Endodermal cell (in vitro differentiated cells): ENCODE data around the gene FCRLA. TPM values are rescaled to one million over a fixed set of nuclear protein-coding genes. Genes with fewer than 3 reads are reported as not detected.

Experiments used
- DNase-seq: peaks from one replicate; pipeline ENCODE4 v3.0.0-alpha.2; 2017
- H3K27ac ChIP-seq: 2 replicates; pipeline ENCODE4 v1.5.1; 2013; ENCODE audit warnings: mild to moderate bottlenecking, low read depth, low read length, moderate library complexity
- H3K27me3 ChIP-seq: 2 replicates; pipeline ENCODE4 v1.6.1; 2013; ENCODE audit warnings: mild to moderate bottlenecking, low read length, moderate library complexity; ENCODE audit not compliant: insufficient read depth, control insufficient read depth, poor library complexity, severe bottlenecking
- H3K36me3 ChIP-seq: 2 replicates; pipeline ENCODE4 v1.7.0; 2013; ENCODE audit warnings: mild to moderate bottlenecking, low read length, moderate library complexity; ENCODE audit not compliant: control insufficient read depth, insufficient read depth
- H3K4me1 ChIP-seq: one replicate; pipeline ENCODE4 v1.7.0; 2013; ENCODE audit warnings: low read length; ENCODE audit not compliant: control insufficient read depth, insufficient read depth
- H3K4me3 ChIP-seq: 2 replicates; pipeline ENCODE4 v1.5.1; 2013; ENCODE audit warnings: mild to moderate bottlenecking, low read length, moderate library complexity
- H3K9ac ChIP-seq: 2 replicates; pipeline ENCODE4 v1.6.1; 2013; ENCODE audit warnings: mild to moderate bottlenecking, low read length, moderate library complexity; ENCODE audit not compliant: poor library complexity, severe bottlenecking; ENCODE audit errors: extremely low read depth
- H3K9me3 ChIP-seq: 2 replicates; pipeline ENCODE4 v1.6.1; 2013; ENCODE audit warnings: mild to moderate bottlenecking, low read length, moderate library complexity; ENCODE audit not compliant: control insufficient read depth
- H3K27ac Mint-ChIP-seq: 2 replicates; pipeline ENCODE4 v1.8.0; 2020; ENCODE audit warnings: mixed read lengths
- H3K27me3 Mint-ChIP-seq: 2 replicates; pipeline ENCODE4 v1.8.0; 2021; ENCODE audit warnings: mild to moderate bottlenecking, mixed read lengths; ENCODE audit not compliant: insufficient read depth
- H3K36me3 Mint-ChIP-seq: 2 replicates; pipeline ENCODE4 v1.8.0; 2020; ENCODE audit warnings: low read depth, mixed read lengths
- H3K4me1 Mint-ChIP-seq: 2 replicates; pipeline ENCODE4 v1.8.0; 2020; ENCODE audit warnings: mixed read lengths
- H3K4me3 Mint-ChIP-seq: 2 replicates; pipeline ENCODE4 v1.8.0; 2020; ENCODE audit warnings: mild to moderate bottlenecking, moderate library complexity, mixed read lengths
- H3K9me3 Mint-ChIP-seq: 2 replicates; pipeline ENCODE4 v1.8.0; 2020; ENCODE audit warnings: mild to moderate bottlenecking, mixed read lengths
- WGBS, 2 experiments: methylation state at CpG; one replicate each; pipeline versions ENCODE4 v1.1.5 to v1.1.7; 2013; ENCODE audit warnings: missing lambda C conversion rate in 2 of 2, mixed read lengths in 1 of 2; ENCODE audit not compliant: insufficient coverage in 1 of 2, insufficient read length in 1 of 2; 5-methylcytosine and 5-hydroxymethylcytosine counted together
- total RNA-seq, 2 donors: library from RNA; stranded (reverse); fragmentation: NEBNext Ultra II Directional in 1 of 2; extraction: Animal tissue kit (Norgen Biotek cat#: 25700) in 1 of 2; gene quantifications; 2 replicates in 1 of 2; 3 replicates in 1 of 2; pipeline ENCODE4 v1.2.1, GENCODE V29; 2021
- TF ChIP-seq, protein P1 (sequence below): fragments of 200-600 bp; sonication (generic); conservative IDR thresholded peaks from 2 replicates; pipeline ENCODE4 v1.5.0; 2021; ENCODE audit warnings: antibody characterized with exemption, mild to moderate bottlenecking

The FCRLA gene
- total RNA-seq, 2 donors from 2014 or later, result not detected

DNA sequence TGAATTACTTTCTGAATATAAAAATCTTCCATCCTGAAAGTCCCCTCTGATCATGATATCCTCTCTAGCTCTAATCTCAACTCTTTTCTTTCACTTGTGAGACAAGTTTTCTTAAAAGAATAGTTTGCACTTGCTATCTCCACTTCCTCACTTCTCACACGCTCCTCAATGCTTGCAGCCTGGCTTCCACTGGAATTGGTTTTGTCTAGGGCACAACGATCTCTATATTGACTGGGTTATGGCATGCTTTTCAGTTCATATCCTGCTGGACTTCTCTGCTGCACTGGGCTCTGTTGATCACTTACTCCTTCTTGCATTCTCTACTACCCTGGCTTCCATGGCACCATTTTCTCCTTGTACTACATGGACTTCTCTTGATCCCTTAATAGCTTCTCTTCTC, 474 bp downstream of the FCRLA start:
- no peak overlapping the region for H3K9ac ChIP-seq
- H3K4me3 ChIP-seq, result no peak overlapping the region
- Mint-ChIP-seq H3K27me3 (peaks cover 12% of the 10 kb centered on the region), H3K4me1 (no peaks in the 10 kb centered on the region), H3K27ac (no peak overlapping the region), H3K4me3 (no peak overlapping the region), H3K9me3 (no peaks in the 10 kb centered on the region), H3K36me3 (no peaks in the 10 kb centered on the region)
- TF ChIP-seq, protein P1, sequence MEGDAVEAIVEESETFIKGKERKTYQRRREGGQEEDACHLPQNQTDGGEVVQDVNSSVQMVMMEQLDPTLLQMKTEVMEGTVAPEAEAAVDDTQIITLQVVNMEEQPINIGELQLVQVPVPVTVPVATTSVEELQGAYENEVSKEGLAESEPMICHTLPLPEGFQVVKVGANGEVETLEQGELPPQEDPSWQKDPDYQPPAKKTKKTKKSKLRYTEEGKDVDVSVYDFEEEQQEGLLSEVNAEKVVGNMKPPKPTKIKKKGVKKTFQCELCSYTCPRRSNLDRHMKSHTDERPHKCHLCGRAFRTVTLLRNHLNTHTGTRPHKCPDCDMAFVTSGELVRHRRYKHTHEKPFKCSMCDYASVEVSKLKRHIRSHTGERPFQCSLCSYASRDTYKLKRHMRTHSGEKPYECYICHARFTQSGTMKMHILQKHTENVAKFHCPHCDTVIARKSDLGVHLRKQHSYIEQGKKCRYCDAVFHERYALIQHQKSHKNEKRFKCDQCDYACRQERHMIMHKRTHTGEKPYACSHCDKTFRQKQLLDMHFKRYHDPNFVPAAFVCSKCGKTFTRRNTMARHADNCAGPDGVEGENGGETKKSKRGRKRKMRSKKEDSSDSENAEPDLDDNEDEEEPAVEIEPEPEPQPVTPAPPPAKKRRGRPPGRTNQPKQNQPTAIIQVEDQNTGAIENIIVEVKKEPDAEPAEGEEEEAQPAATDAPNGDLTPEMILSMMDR, result no peak
- no peak overlapping the region for H3K27ac ChIP-seq
- H3K4me1 ChIP-seq, result no peaks in the 10 kb centered on the region
- no peaks in the 10 kb centered on the region for H3K36me3 ChIP-seq
- H3K27me3 ChIP-seq, result no peaks in the 10 kb centered on the region
- DNase-seq, result no peak
- H3K9me3 ChIP-seq, result no peaks in the 10 kb centered on the region
- WGBS, 2 experiments, result 86 to 95% methylated on average over 2 of the region's 2 CpGs

DNA sequence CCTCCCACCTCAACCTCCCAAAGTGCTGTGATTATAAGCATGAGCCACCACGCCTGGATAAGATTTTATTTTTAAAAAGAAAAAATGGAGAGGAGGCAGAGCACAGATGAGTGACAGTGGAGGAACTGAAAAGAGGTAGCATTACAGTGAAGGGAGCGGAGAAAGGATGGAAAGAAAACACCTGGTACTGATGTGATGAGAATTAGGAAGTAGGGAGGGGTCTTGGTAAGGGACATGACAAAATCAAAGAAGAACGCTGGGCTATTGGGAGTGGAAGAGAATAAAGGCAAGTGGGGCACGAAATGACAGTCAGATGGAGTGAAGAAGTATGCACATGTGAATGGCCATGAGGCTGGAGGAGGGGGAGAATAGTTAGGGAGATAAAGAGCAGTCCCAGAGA, 2.3 kb downstream of the FCRLA start:
- Mint-ChIP-seq H3K9me3 (no peaks in the 10 kb centered on the region), H3K27ac (no peak overlapping the region), H3K4me3 (no peak overlapping the region), H3K36me3 (no peaks in the 10 kb centered on the region), H3K4me1 (no peaks in the 10 kb centered on the region), H3K27me3 (peaks cover 12% of the 10 kb centered on the region)
- Histone ChIP-seq H3K4me1 (no peaks in the 10 kb centered on the region), H3K9ac (no peak overlapping the region), H3K36me3 (no peaks in the 10 kb centered on the region), H3K27ac (no peak overlapping the region), H3K27me3 (no peaks in the 10 kb centered on the region), H3K4me3 (no peak overlapping the region), H3K9me3 (no peaks in the 10 kb centered on the region)
- TF ChIP-seq, protein P1, result no peak
- 85 to 87% methylated on average over 4 of the region's 4 CpGs for WGBS, 2 experiments
- DNase-seq, result no peak

DNA sequence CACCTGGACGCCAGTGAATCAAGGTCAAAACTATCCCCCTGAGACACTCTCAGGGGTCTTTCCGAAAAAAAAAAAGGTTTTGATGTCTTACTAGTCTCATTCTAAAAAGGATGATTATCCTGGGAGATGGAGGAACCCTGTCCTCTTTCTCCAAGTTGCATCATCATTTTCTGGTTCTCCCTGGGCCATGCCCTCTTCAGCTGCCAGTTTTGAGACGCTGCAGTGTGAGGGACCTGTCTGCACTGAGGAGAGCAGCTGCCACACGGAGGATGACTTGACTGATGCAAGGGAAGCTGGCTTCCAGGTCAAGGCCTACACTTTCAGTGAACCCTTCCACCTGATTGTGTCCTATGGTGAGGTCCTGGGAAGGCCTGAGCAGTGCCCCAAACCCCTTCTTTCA, 3.5 kb downstream of the FCRLA start:
- Histone ChIP-seq H3K9ac (no peak overlapping the region), H3K27me3 (peaks cover 4% of the 10 kb centered on the region), H3K36me3 (no peaks in the 10 kb centered on the region), H3K9me3 (no peaks in the 10 kb centered on the region), H3K4me3 (no peak overlapping the region), H3K4me1 (no peaks in the 10 kb centered on the region), H3K27ac (no peak overlapping the region)
- TF ChIP-seq, protein P1, result no peak
- H3K27me3 Mint-ChIP-seq, result peaks cover 15% of the 10 kb centered on the region
- no peak overlapping the region for H3K27ac Mint-ChIP-seq
- DNase-seq, result no peak
- no peaks in the 10 kb centered on the region for H3K9me3 Mint-ChIP-seq
- no peaks in the 10 kb centered on the region for H3K4me1 Mint-ChIP-seq
- no peak overlapping the region for H3K4me3 Mint-ChIP-seq
- 84 to 100% methylated on average over 2 to 4 of the region's 4 CpGs for WGBS, 2 experiments
- H3K36me3 Mint-ChIP-seq, result no peaks in the 10 kb centered on the region
